Measurements from ENCODE around the gene AHDC1.

GRCh38 chr1:27554759-27555699 lies 48.9 kb downstream of the AHDC1 start:
- TF ChIP-seq EP300 (IDR thresholded peaks at IDR 0.05): no peak
- no peak for TF ChIP-seq CTCF (IDR thresholded peaks at IDR 0.05)

Measured in stomach (tissue), 4 donors.